AG20443 (cell line): ENCODE measurements around the gene AIFM2.
A peak's percentile ranks its signal among the peaks of the same experiment; 100 is the strongest.
"Not testable (repeated sequence)": the region's sequence is repeated elsewhere in the genome, so short reads cannot be mapped to it uniquely, and the experiment has no call there.

Experiments
- DNase-seq: peaks from one replicate; pipeline ENCODE4 v3.0.0; 2012; ENCODE audit warnings: low spot score, mixed read lengths

AIFM2 gene

GRCh38 chr10:70121281-70121949, 11.2 kb downstream of the AIFM2 start:
- no peak for DNase-seq

GRCh38 chr10:70120417-70120816, 12.2 kb downstream of the AIFM2 start:
- DNase-seq, result no peak

GRCh38 chr10:70119623-70120022, 13.0 kb downstream of the AIFM2 start:
- DNase-seq, result no peak

- DNase-seq, result no peak
Measured at GRCh38 chr10:70119197-70119596, 13.4 kb downstream of the AIFM2 start.

- no peak for DNase-seq
Measured at GRCh38 chr10:70118196-70118595, 14.4 kb downstream of the AIFM2 start.

- DNase-seq, result no peak
Measured at GRCh38 chr10:70117646-70118045, 15.0 kb downstream of the AIFM2 start.

GRCh38 chr10:70115948-70116682, 16.5 kb downstream of the AIFM2 start:
- DNase-seq, result peak; percentile 72

- DNase-seq, result no peak
Measured at GRCh38 chr10:70114902-70115301, 17.7 kb downstream of the AIFM2 start.

- no peak for DNase-seq
Measured at GRCh38 chr10:70112071-70112470, 20.6 kb downstream of the AIFM2 start.

GRCh38 chr10:70111496-70111895, 21.1 kb downstream of the AIFM2 start:
- DNase-seq, result no peak

- no peak for DNase-seq
Measured at GRCh38 chr10:70109064-70109729, 23.4 kb downstream of the AIFM2 start.

- DNase-seq, result no peak
Measured at GRCh38 chr10:70106958-70107791, 25.4 kb downstream of the AIFM2 start.

- no peak for DNase-seq
Measured at GRCh38 chr10:70101668-70102067, 31.0 kb downstream of the AIFM2 start.

GRCh38 chr10:70101068-70101562, 31.5 kb downstream of the AIFM2 start:
- DNase-seq, result not testable (repeated sequence)

- DNase-seq, result no peak
Measured at GRCh38 chr10:70098271-70098670, 34.4 kb downstream of the AIFM2 start.

GRCh38 chr10:70097459-70097858, 35.2 kb downstream of the AIFM2 start:
- DNase-seq, result no peak

GRCh38 chr10:70096705-70097420, 35.8 kb downstream of the AIFM2 start:
- no peak for DNase-seq

GRCh38 chr10:70096016-70096704, 36.5 kb downstream of the AIFM2 start:
- DNase-seq, result no peak

GRCh38 chr10:70094250-70094649, 38.4 kb downstream of the AIFM2 start:
- DNase-seq, result no peak

GRCh38 chr10:70093335-70093944, 39.2 kb downstream of the AIFM2 start:
- DNase-seq, result no peak
